H1 (cell line): Measurements from ENCODE around the gene TAMM41. TPM values are rescaled to one million over a fixed set of nuclear protein-coding genes. Genes with fewer than 3 reads are reported as not detected.

ENCODE experiments used
- CTCF ChIA-PET: fragments of 300-600 bp; sonication (Branson Sonifier 250); formaldehyde crosslinking; loops from one replicate; lab custom pipeline; 2021; ENCODE audit not compliant: partially characterized antibody; lab: Charles Lee
- POLR2A ChIA-PET: fragments of 300-600 bp; sonication (Branson Sonifier 250); formaldehyde crosslinking; loops from one replicate; lab custom pipeline; 2021; ENCODE audit warnings: inconsistent platforms; ENCODE audit not compliant: partially characterized antibody; lab: Charles Lee
- DNase-seq, 2 experiments: peaks; one replicate each; pipeline versions ENCODE4 v3.0.0 to v3.0.0-alpha.2; 2010 to 2022; ENCODE audit warnings: low spot score in 2 of 2, low read depth in 1 of 2, mixed read lengths in 1 of 2
- FAIRE-seq: peaks from 2 replicates; lab custom pipeline; 2011; peaks lifted over from hg19 to GRCh38; lab: Jason Lieb, UNC
- H2AFZ ChIP-seq: 2 replicates; pipeline ENCODE4 v1.8.1; 2012; ENCODE audit warnings: low read length, inconsistent platforms
- H2AK5ac ChIP-seq: 2 replicates; pipeline ENCODE4 v1.6.1; 2013; ENCODE audit warnings: low read depth, low read length
- H2BK120ac ChIP-seq: replicated peaks from 2 replicates; pipeline ENCODE3; 2013; ENCODE audit warnings: low read depth, low read length, inconsistent platforms
- H2BK12ac ChIP-seq: 2 replicates; pipeline ENCODE4 v1.6.1; 2013; ENCODE audit warnings: low read depth, low read length
- H2BK15ac ChIP-seq: 2 replicates; pipeline ENCODE4 v1.6.1; 2013; ENCODE audit warnings: low read length
- H2BK20ac ChIP-seq: 2 replicates; pipeline ENCODE4 v1.6.1; 2013; ENCODE audit warnings: low read length
- H2BK5ac ChIP-seq: 2 replicates; pipeline ENCODE4 v1.6.1; 2013; ENCODE audit warnings: low read depth, low read length
- H3K14ac ChIP-seq: 2 replicates; pipeline ENCODE4 v1.6.1; 2013; ENCODE audit warnings: inconsistent platforms; ENCODE audit not compliant: insufficient read length
- H3K18ac ChIP-seq: 2 replicates; pipeline ENCODE4 v1.6.1; 2013; ENCODE audit warnings: low read length; ENCODE audit errors: extremely low read depth
- H3K23ac ChIP-seq: 2 replicates; pipeline ENCODE4 v1.6.1; 2013; ENCODE audit warnings: inconsistent platforms; ENCODE audit not compliant: insufficient read length
- H3K23me2 ChIP-seq: 2 replicates; pipeline ENCODE4 v1.6.1; 2013; ENCODE audit warnings: low read depth, low read length
- H3K27ac ChIP-seq: 2 replicates; pipeline ENCODE4 v1.6.1; 2011; ENCODE audit warnings: low read depth, low read length, inconsistent platforms
- H3K27me3 ChIP-seq, 4 experiments: replicated peaks in 1 of 4; 1 replicate in 1 of 4; 2 replicates in 3 of 4; pipeline versions ENCODE4 v1.6.1 to v1.8.1; 2011 to 2013; ENCODE audit warnings: low read length in 3 of 4, mild to moderate bottlenecking in 3 of 4, inconsistent platforms in 2 of 4, mixed read lengths in 2 of 4, moderate library complexity in 1 of 4; ENCODE audit not compliant: control insufficient read depth in 3 of 4, insufficient read depth in 3 of 4; ENCODE audit errors: extremely low read depth in 1 of 4
- H3K36me3 ChIP-seq, 4 experiments: 2 replicates each; pipeline versions ENCODE4 v1.6.1 to v1.8.1; 2011 to 2013; ENCODE audit warnings: mild to moderate bottlenecking in 4 of 4, low read length in 3 of 4, moderate library complexity in 2 of 4, control low read depth in 1 of 4, inconsistent platforms in 1 of 4; ENCODE audit not compliant: insufficient read depth in 4 of 4, control insufficient read depth in 2 of 4
- H3K4ac ChIP-seq: replicated peaks from 2 replicates; pipeline ENCODE3; 2013; ENCODE audit warnings: low read length, low read depth, mixed read lengths, inconsistent platforms; ENCODE audit not compliant: insufficient read length
- H3K4me1 ChIP-seq, 4 experiments: replicated peaks in 1 of 4; 1 replicate in 1 of 4; 2 replicates in 3 of 4; pipeline versions ENCODE4 v1.6.1 to v1.8.1; 2011 to 2013; ENCODE audit warnings: low read length in 3 of 4, inconsistent platforms in 2 of 4, mixed read lengths in 1 of 4; ENCODE audit not compliant: insufficient read depth in 4 of 4, control insufficient read depth in 3 of 4
- H3K4me2 ChIP-seq, 2 experiments: 2 replicates each; pipeline versions ENCODE4 v1.6.1 to v1.8.1; 2011 to 2013; ENCODE audit warnings: low read depth in 2 of 2, low read length in 2 of 2, control low read depth in 1 of 2, inconsistent platforms in 1 of 2, mild to moderate bottlenecking in 1 of 2; ENCODE audit not compliant: insufficient read depth in 1 of 2
- H3K4me3 ChIP-seq, 4 experiments: fragments of 200-600, 300-600 bp in 1 of 4; sonication (generic), shearing (Covaris generic), sonication (Bioruptor Twin) in 1 of 4; 2 replicates each; pipeline versions ENCODE4 v1.5.1 to v1.8.1; 2011 to 2016; ENCODE audit warnings: low read length in 4 of 4, low read depth in 3 of 4, control low read depth in 2 of 4, inconsistent platforms in 2 of 4, mild to moderate bottlenecking in 2 of 4, mixed read lengths in 1 of 4, moderate library complexity in 1 of 4; ENCODE audit not compliant: insufficient read depth in 2 of 4; ENCODE audit errors: extremely low read depth in 1 of 4
- H3K56ac ChIP-seq: replicated peaks from 2 replicates; pipeline ENCODE3; 2013; ENCODE audit warnings: low read depth, mild to moderate bottlenecking, mixed read lengths, low read length, inconsistent platforms; ENCODE audit not compliant: insufficient read length
- H3K79me1 ChIP-seq: 2 replicates; pipeline ENCODE4 v1.6.1; 2013; ENCODE audit warnings: low read depth, low read length, control low read depth
- H3K79me2 ChIP-seq, 2 experiments: 2 replicates each; pipeline versions ENCODE4 v1.6.1 to v1.8.1; 2012 to 2013; ENCODE audit warnings: low read length in 2 of 2, mild to moderate bottlenecking in 2 of 2, inconsistent platforms in 1 of 2; ENCODE audit not compliant: insufficient read depth in 2 of 2, control insufficient read depth in 1 of 2
- H3K9ac ChIP-seq, 4 experiments: replicated peaks in 1 of 4; 1 replicate in 1 of 4; 2 replicates in 3 of 4; pipeline versions ENCODE4 v1.6.1 to v1.8.1; 2011 to 2013; ENCODE audit warnings: low read depth in 3 of 4, low read length in 3 of 4, control low read depth in 2 of 4, mild to moderate bottlenecking in 2 of 4, moderate library complexity in 2 of 4, inconsistent platforms in 1 of 4; ENCODE audit errors: extremely low read depth in 1 of 4
- H3K9me3 ChIP-seq, 2 experiments: 2 replicates each; pipeline versions ENCODE4 v1.6.1 to v1.8.1; 2012 to 2013; ENCODE audit warnings: mild to moderate bottlenecking in 2 of 2, moderate library complexity in 2 of 2, control low read depth in 1 of 2, inconsistent platforms in 1 of 2, low read depth in 1 of 2, low read length in 1 of 2, mixed read lengths in 1 of 2; ENCODE audit not compliant: insufficient read depth in 2 of 2
- H4K20me1 ChIP-seq, 2 experiments: replicated peaks in 1 of 2; 2 replicates each; pipeline versions ENCODE3 to v1.8.1; 2011 to 2013; ENCODE audit warnings: inconsistent platforms in 2 of 2, low read length in 2 of 2, mild to moderate bottlenecking in 1 of 2; ENCODE audit not compliant: insufficient read depth in 2 of 2, control insufficient read depth in 1 of 2
- H4K5ac ChIP-seq: 2 replicates; pipeline ENCODE4 v1.6.1; 2013; ENCODE audit warnings: low read length, low read depth, mixed read lengths, inconsistent platforms; ENCODE audit not compliant: insufficient read length
- H4K8ac ChIP-seq: 2 replicates; pipeline ENCODE4 v1.8.0; 2013; ENCODE audit warnings: mild to moderate bottlenecking, moderate library complexity, low read length, inconsistent platforms; ENCODE audit not compliant: insufficient read depth; ENCODE audit errors: extremely low read depth
- H4K91ac ChIP-seq: replicated peaks from 2 replicates; pipeline ENCODE3; 2013; ENCODE audit warnings: low read length, mixed read lengths, inconsistent platforms; ENCODE audit not compliant: insufficient read length
- BRCA1 ChIP-seq: IDR thresholded peaks from 2 replicates; pipeline ENCODE4 v1.6.1; 2012; ENCODE audit warnings: low read depth, low read length, improper control_type of control experiment
- MAFK ChIP-seq: IDR thresholded peaks from 2 replicates; pipeline ENCODE4 v1.6.1; 2012; ENCODE audit warnings: low read depth, mild to moderate bottlenecking, improper control_type of control experiment, low read length
- RBBP5 ChIP-seq: IDR thresholded peaks from 2 replicates; pipeline ENCODE4 v1.7.1; 2012; ENCODE audit warnings: low read depth, mild to moderate bottlenecking, inconsistent platforms, low read length, moderate library complexity, borderline replicate concordance
- RNF2 ChIP-seq: fragments of 200-900, 300-1000 bp; sonication (generic); IDR thresholded peaks from 2 replicates; pipeline ENCODE4 v1.7.1; 2016; ENCODE audit warnings: borderline replicate concordance, low read depth, mild to moderate bottlenecking, antibody characterized with exemption, low read length; ENCODE audit not compliant: poor library complexity, severe bottlenecking; ENCODE audit errors: missing control alignments
- SIRT6 ChIP-seq: IDR thresholded peaks from one replicate; pipeline ENCODE4 v1.7.1; 2012; ENCODE audit warnings: low read length, inconsistent platforms
- TEAD4 ChIP-seq: IDR thresholded peaks from 2 replicates; pipeline ENCODE4 v1.6.1; 2012; ENCODE audit warnings: low read depth, low read length, inconsistent platforms, mixed read lengths
- WGBS, 2 experiments: shearing (Covaris generic) in 1 of 2; methylation state at CpG; one replicate each; pipeline versions ENCODE4 v1.1.6 to v1.1.7; 2013 to 2015; ENCODE audit warnings: low lambda C conversion rate in 2 of 2, mixed read lengths in 2 of 2, inconsistent platforms in 1 of 2, low coverage in 1 of 2, missing lambda C conversion rate in 1 of 2; ENCODE audit not compliant: insufficient replicate concordance in 2 of 2, insufficient coverage in 1 of 2, insufficient read length in 1 of 2; ENCODE audit errors: extremely low coverage in 1 of 2, missing lambda C conversion rate in 1 of 2; 5-methylcytosine and 5-hydroxymethylcytosine counted together
- polyA plus RNA-seq, 7 experiments: library from polyadenylated mRNA; depleted of rRNA in 3 of 7; stranded (reverse) in 5 of 7; unstranded in 2 of 7; fragments of >200 nt in 5 of 7; fragments of 200-250 nt in 2 of 7; gene quantifications; 1 replicate in 5 of 7; 2 replicates in 1 of 7; 4 replicates in 1 of 7; pipeline versions ENCODE4 v1.2.1 to v1.2.3, GENCODE V29; 2011 to 2013; ENCODE audit warnings: missing spikeins in 2 of 7, mixed read lengths in 2 of 7
- total RNA-seq: library from RNA; stranded (reverse); fragmentation: NEBNext Ultra II Directional; extraction: Animal tissue kit (Norgen Biotek cat#: 25700); gene quantifications from 2 replicates; pipeline ENCODE4 v1.2.1, GENCODE V29; 2021
- TF ChIP-seq, protein P1 (sequence below): IDR thresholded peaks from 2 replicates; pipeline ENCODE4 v1.6.1; 2012; ENCODE audit warnings: inconsistent platforms

TAMM41 gene
- total and polyA plus RNA-seq, 2 of the 8 experiments (the other 6 are each of a cell fraction or from before 2014, with no cell fraction given): 16.9 to 22.5 TPM

DNA sequence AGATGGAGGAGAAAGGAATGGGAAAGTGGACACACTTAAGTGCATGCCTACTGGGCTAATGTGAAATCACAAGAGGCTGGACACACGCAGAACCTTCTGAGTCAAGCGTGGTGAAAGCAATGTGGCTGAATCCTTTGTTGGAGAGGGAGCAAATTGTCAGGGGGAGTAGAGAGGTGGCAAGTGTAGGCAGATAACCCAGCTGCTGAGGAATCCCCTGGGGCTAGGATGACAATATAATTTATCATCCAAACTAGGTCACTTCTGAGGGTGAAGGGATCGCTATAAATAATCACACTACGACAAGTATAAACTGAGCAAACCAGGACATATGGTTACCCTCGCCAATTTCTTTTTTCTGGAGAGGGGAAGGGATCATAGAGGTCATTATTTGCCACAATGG, 28.7 kb downstream of the TAMM41 start:
- Histone ChIP-seq H4K8ac (no peak overlapping the region), H4K5ac (no peak overlapping the region), H3K14ac (no peak overlapping the region), H3K4me1 (peaks cover 0 to 5% (median 0%) of the 10 kb centered on the region in 4 experiments; a peak in 1 of 7 replicates), H2AK5ac (no peak overlapping the region), H3K18ac (no peak overlapping the region), H4K91ac (no peak overlapping the region), H2BK5ac (no peak overlapping the region), H3K79me2 (no peaks in the 10 kb centered on the region), H2BK15ac (no peak overlapping the region), H3K4ac (no peak overlapping the region), H3K4me3 (no peak overlapping the region), H2BK120ac (no peak overlapping the region), H4K20me1 (peaks cover 1% of the 10 kb centered on the region in 2 experiments), H2AFZ (no peak overlapping the region), H3K9me3 (no peaks in the 10 kb centered on the region), H3K36me3 (peaks cover 0 to 24% (median 0%) of the 10 kb centered on the region in 4 experiments; a peak in 3 of 8 replicates), H3K9ac (peak overlapping the region in 1 of 4 experiments; percentile 27; a peak in 1 of 7 replicates), H3K23ac (no peak overlapping the region), H3K79me1 (no peaks in the 10 kb centered on the region), H3K4me2 (no peak overlapping the region), H3K56ac (no peak overlapping the region), H2BK12ac (no peak overlapping the region), H3K27ac (no peak overlapping the region), H2BK20ac (no peak overlapping the region), H3K23me2 (no peaks in the 10 kb centered on the region), H3K27me3 (no peaks in the 10 kb centered on the region)
- WGBS, 2 experiments: 86% methylated on average over 5 of the region's 5 CpGs; no CpG with 5 or more reads in 1 of the 2 experiments
- DNase-seq (no peak), FAIRE-seq (no peak)
- ChIA-PET CTCF (interaction anchor here (0.6 to 3.0 kb wide), 6 partner anchors 10 to 168 kb away, joined by 3 to 8 read pairs (median 4); no protein-coding TSS in a partner anchor), POLR2A (no interaction called here)
- TF ChIP-seq MAFK: no peak
- no peak for TF ChIP-seq RNF2
- no peak for TF ChIP-seq SIRT6
- no peak for TF ChIP-seq BRCA1
- TF ChIP-seq RBBP5: no peak
- TF ChIP-seq, protein P1, sequence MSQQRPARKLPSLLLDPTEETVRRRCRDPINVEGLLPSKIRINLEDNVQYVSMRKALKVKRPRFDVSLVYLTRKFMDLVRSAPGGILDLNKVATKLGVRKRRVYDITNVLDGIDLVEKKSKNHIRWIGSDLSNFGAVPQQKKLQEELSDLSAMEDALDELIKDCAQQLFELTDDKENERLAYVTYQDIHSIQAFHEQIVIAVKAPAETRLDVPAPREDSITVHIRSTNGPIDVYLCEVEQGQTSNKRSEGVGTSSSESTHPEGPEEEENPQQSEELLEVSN: no peak
- no peak for TF ChIP-seq TEAD4
